SU-DHL-6 (cell line): ENCODE results near the gene IGF2R.

ENCODE experiments used
- H2AFZ ChIP-seq: fragments of 200-600 bp; sonication (generic); 2 replicates; pipeline ENCODE4 v1.6.1; 2014; ENCODE audit warnings: low read depth, mild to moderate bottlenecking, moderate library complexity, mixed read lengths, antibody characterized with exemption, low read length; ENCODE audit not compliant: severe bottlenecking
- H3F3A ChIP-seq: fragments of 200-600 bp; shearing (Covaris generic); 2 replicates; pipeline ENCODE4 v1.6.0; 2016; ENCODE audit warnings: antibody characterized with exemption, mild to moderate bottlenecking; ENCODE audit not compliant: insufficient read depth
- H3K27ac ChIP-seq: fragments of 200-600 bp; sonication (generic); 2 replicates; pipeline ENCODE4 v1.5.1; 2016; ENCODE audit warnings: low read depth, mild to moderate bottlenecking, low read length, moderate library complexity, mixed read lengths
- H3K27me3 ChIP-seq: fragments of 200-600 bp; sonication (generic), shearing (Covaris generic); 2 replicates; pipeline ENCODE4 v1.6.0; 2014; ENCODE audit warnings: mild to moderate bottlenecking, low read length
- H3K36me3 ChIP-seq: fragments of 200-600 bp; sonication (generic); 2 replicates; pipeline ENCODE4 v1.6.1; 2014; ENCODE audit warnings: mild to moderate bottlenecking, low read length, mixed read lengths
- H3K4me2 ChIP-seq: fragments of 300-600, 200-600 bp; shearing (Covaris generic), sonication (generic); 2 replicates; pipeline ENCODE4 v1.6.0; 2014; ENCODE audit warnings: low read length, low read depth, mild to moderate bottlenecking; ENCODE audit not compliant: poor library complexity, severe bottlenecking
- H3K4me3 ChIP-seq: fragments of 200-600 bp; sonication (generic); 2 replicates; pipeline ENCODE4 v1.5.1; 2014; ENCODE audit warnings: antibody characterized with exemption, low read length, mild to moderate bottlenecking, mixed read lengths; ENCODE audit not compliant: insufficient read depth, poor library complexity, severe bottlenecking
- H3K79me2 ChIP-seq: fragments of 200-600 bp; sonication (generic); 2 replicates; pipeline ENCODE4 v1.6.1; 2014; ENCODE audit warnings: mild to moderate bottlenecking, low read length, moderate library complexity; ENCODE audit not compliant: insufficient read depth
- H3K9ac ChIP-seq: fragments of 200-600 bp; sonication (generic); 2 replicates; pipeline ENCODE4 v1.7.0; 2014; ENCODE audit warnings: mild to moderate bottlenecking, low read length
- H3K9me2 ChIP-seq: fragments of 200-600 bp; sonication (generic); replicated peaks from 2 replicates; pipeline ENCODE4 v1.6.1; 2014; ENCODE audit warnings: low read length; ENCODE audit not compliant: insufficient read depth
- H3K9me3 ChIP-seq: fragments of 200-600 bp; sonication (generic); 2 replicates; pipeline ENCODE4 v1.6.1; 2014; ENCODE audit warnings: low read length, mixed read lengths; ENCODE audit not compliant: insufficient read depth
- H4K20me1 ChIP-seq: fragments of 200-600 bp; sonication (generic); 2 replicates; pipeline ENCODE4 v1.6.1; 2014; ENCODE audit warnings: low read depth, mild to moderate bottlenecking, antibody characterized with exemption, low read length, moderate library complexity, mixed read lengths
- EZH2phosphoT487 ChIP-seq: fragments of 200-600 bp; sonication (generic), shearing (Covaris generic); conservative IDR thresholded peaks from 2 replicates; pipeline ENCODE4 v1.6.1; 2018; ENCODE audit warnings: mild to moderate bottlenecking, antibody characterized with exemption, low read length, moderate library complexity, mixed read lengths
- TF ChIP-seq, protein P1 (sequence below): fragments of 200-600 bp; sonication (generic); IDR thresholded peaks from one replicate; pipeline ENCODE4 v1.5.1; 2017; ENCODE audit warnings: antibody characterized with exemption, mild to moderate bottlenecking, low read length, moderate library complexity; ENCODE audit not compliant: insufficient read depth, poor library complexity, severe bottlenecking

The IGF2R gene

GRCh38 chr6:160013987-160014868 lies 45.3 kb downstream of the IGF2R start:
- TF ChIP-seq, protein P1, sequence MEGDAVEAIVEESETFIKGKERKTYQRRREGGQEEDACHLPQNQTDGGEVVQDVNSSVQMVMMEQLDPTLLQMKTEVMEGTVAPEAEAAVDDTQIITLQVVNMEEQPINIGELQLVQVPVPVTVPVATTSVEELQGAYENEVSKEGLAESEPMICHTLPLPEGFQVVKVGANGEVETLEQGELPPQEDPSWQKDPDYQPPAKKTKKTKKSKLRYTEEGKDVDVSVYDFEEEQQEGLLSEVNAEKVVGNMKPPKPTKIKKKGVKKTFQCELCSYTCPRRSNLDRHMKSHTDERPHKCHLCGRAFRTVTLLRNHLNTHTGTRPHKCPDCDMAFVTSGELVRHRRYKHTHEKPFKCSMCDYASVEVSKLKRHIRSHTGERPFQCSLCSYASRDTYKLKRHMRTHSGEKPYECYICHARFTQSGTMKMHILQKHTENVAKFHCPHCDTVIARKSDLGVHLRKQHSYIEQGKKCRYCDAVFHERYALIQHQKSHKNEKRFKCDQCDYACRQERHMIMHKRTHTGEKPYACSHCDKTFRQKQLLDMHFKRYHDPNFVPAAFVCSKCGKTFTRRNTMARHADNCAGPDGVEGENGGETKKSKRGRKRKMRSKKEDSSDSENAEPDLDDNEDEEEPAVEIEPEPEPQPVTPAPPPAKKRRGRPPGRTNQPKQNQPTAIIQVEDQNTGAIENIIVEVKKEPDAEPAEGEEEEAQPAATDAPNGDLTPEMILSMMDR = no peak
- no peak for TF ChIP-seq EZH2phosphoT487
- Histone ChIP-seq H3K79me2 (no peaks in the 10 kb centered on the region), H2AFZ (no peak overlapping the region), H3K9me3 (no peaks in the 10 kb centered on the region), H3K36me3 (peaks cover 5% of the 10 kb centered on the region; the same call in 1 of the 2 replicates), H3K4me3 (no peak overlapping the region), H3K27me3 (no peaks in the 10 kb centered on the region), H4K20me1 (no peaks in the 10 kb centered on the region), H3F3A (no peaks in the 10 kb centered on the region), H3K4me2 (no peak overlapping the region), H3K9ac (no peak overlapping the region), H3K9me2 (no peaks in the 10 kb centered on the region), H3K27ac (no peak overlapping the region)

- H3K9me2 ChIP-seq = no peaks in the 10 kb centered on the region
- H3K9ac ChIP-seq = no peak overlapping the region
- H3K36me3 ChIP-seq = peaks cover 5% of the 10 kb centered on the region; the same call in 1 of the 2 replicates
- TF ChIP-seq, protein P1 = no peak
- no peak for TF ChIP-seq EZH2phosphoT487
- no peaks in the 10 kb centered on the region for H3K79me2 ChIP-seq
- H3K27me3 ChIP-seq = no peaks in the 10 kb centered on the region
- H2AFZ ChIP-seq = no peak overlapping the region
- no peaks in the 10 kb centered on the region for H3K9me3 ChIP-seq
- H4K20me1 ChIP-seq = no peaks in the 10 kb centered on the region
- no peaks in the 10 kb centered on the region for H3F3A ChIP-seq
- no peak overlapping the region for H3K4me2 ChIP-seq
- H3K4me3 ChIP-seq = no peak overlapping the region
- H3K27ac ChIP-seq = no peak overlapping the region
Observed at GRCh38 chr6:160014869-160015182, 45.9 kb downstream of the IGF2R start.

DNA sequence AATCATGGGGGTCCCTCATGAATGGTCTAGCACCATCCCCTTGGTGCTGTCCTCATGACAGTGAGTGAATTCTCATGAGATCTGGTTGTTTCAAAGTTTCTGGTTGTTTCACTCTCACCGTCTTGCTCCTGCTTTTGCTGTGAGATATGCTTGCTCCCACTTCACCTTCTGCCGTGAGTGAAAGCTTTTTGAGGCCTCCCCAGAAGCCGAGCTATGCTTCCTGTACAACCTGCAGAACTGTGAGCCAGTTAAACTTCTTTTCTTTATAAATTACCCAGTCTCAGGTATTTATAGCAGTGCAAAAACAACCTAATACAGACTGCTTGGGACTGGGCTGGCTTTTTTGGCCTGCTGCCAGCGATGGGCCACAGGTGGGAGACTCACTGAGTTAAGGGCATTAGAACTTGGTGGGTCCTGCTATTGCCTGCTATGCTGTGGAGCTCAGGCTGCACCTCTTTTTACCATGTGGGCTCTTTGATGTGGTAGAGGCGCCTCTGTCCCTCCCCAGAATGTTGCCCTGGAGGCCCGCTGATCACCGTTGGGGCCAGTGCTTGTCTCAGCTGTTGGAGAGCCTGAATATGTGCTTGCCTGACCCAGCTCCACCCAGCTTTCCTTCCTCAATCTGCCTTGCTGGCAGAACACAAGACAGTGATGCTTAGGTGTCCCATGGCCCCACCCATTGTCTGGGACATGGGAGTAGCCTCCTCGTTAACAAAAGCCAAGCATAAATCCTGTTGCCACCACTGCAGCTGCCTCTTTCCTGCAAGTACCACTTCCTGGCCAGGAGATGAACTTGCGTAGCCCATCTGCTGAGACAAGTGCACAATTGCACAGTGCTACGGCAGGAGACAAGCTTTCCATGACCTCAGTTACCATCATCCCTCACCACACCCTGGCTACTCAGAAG lies 47.1 kb downstream of the IGF2R start:
- no peak overlapping the region for H3K4me2 ChIP-seq
- no peaks in the 10 kb centered on the region for H3K9me3 ChIP-seq
- TF ChIP-seq, protein P1 = no peak
- TF ChIP-seq EZH2phosphoT487 = no peak
- no peak overlapping the region for H3K4me3 ChIP-seq
- H3K9ac ChIP-seq = no peak overlapping the region
- H3K36me3 ChIP-seq = peaks cover 5% of the 10 kb centered on the region; the same call in 1 of the 2 replicates
- H3K27me3 ChIP-seq = no peaks in the 10 kb centered on the region
- H3K9me2 ChIP-seq = no peaks in the 10 kb centered on the region
- H2AFZ ChIP-seq = no peak overlapping the region
- no peaks in the 10 kb centered on the region for H3K79me2 ChIP-seq
- no peak overlapping the region for H3K27ac ChIP-seq
- no peaks in the 10 kb centered on the region for H3F3A ChIP-seq
- no peaks in the 10 kb centered on the region for H4K20me1 ChIP-seq
